Muscle layer of duodenum (tissue), 2 donors: Measurements from ENCODE around the gene KIAA1549.

Source experiments
- H3K27ac ChIP-seq: one replicate; pipeline ENCODE4 v1.7.0; 2013; ENCODE audit warnings: mild to moderate bottlenecking, low read length
- H3K27me3 ChIP-seq: one replicate; pipeline ENCODE4 v1.7.0; 2013; ENCODE audit warnings: low read depth, mild to moderate bottlenecking, control low read depth, low read length
- H3K36me3 ChIP-seq, 2 donors: one replicate each; pipeline ENCODE4 v1.7.0; 2013; ENCODE audit warnings: low read length in 2 of 2, control low read depth in 1 of 2, mild to moderate bottlenecking in 1 of 2; ENCODE audit not compliant: insufficient read depth in 2 of 2, control insufficient read depth in 1 of 2
- H3K4me1 ChIP-seq, 2 donors: one replicate each; pipeline ENCODE4 v1.7.0; 2013; ENCODE audit warnings: low read length in 2 of 2, mild to moderate bottlenecking in 2 of 2, control low read depth in 1 of 2, moderate library complexity in 1 of 2; ENCODE audit not compliant: insufficient read depth in 2 of 2, control insufficient read depth in 1 of 2
- H3K4me3 ChIP-seq, 2 donors: one replicate each; pipeline ENCODE4 v1.7.0; 2013; ENCODE audit warnings: low read length in 2 of 2, low read depth in 1 of 2, mild to moderate bottlenecking in 1 of 2
- H3K9me3 ChIP-seq, 2 donors: one replicate each; pipeline ENCODE4 v1.7.0; 2013; ENCODE audit warnings: low read length in 2 of 2, control low read depth in 1 of 2, mild to moderate bottlenecking in 1 of 2; ENCODE audit not compliant: control insufficient read depth in 1 of 2
- donor health status: healthy.

KIAA1549 gene

GRCh38 chr7:138937484-138937883 is 43.7 kb downstream of the KIAA1549 start:
- Histone ChIP-seq H3K27me3 (no peaks in the 10 kb centered on the region), H3K4me1 (peaks cover 0 to 5% of the 10 kb centered on the region in 2 donors), H3K4me3 (no peak overlapping the region), H3K36me3 (no peaks in the 10 kb centered on the region), H3K27ac (no peak overlapping the region), H3K9me3 (no peaks in the 10 kb centered on the region)

- no peak overlapping the region for H3K27ac ChIP-seq
- H3K36me3 ChIP-seq = no peaks in the 10 kb centered on the region
- no peaks in the 10 kb centered on the region for H3K9me3 ChIP-seq
- peaks cover 0 to 5% of the 10 kb centered on the region in 2 donors for H3K4me1 ChIP-seq
- H3K27me3 ChIP-seq = no peaks in the 10 kb centered on the region
- no peak overlapping the region for H3K4me3 ChIP-seq
These were observed 45.7 kb downstream of the KIAA1549 start for GRCh38 chr7:138935465-138936011.

GRCh38 chr7:138934861-138935260 is 46.3 kb downstream of the KIAA1549 start:
- H3K36me3 ChIP-seq = no peaks in the 10 kb centered on the region
- no peaks in the 10 kb centered on the region for H3K9me3 ChIP-seq
- no peaks in the 10 kb centered on the region for H3K27me3 ChIP-seq
- H3K4me1 ChIP-seq = peaks cover 0 to 5% of the 10 kb centered on the region in 2 donors
- no peak overlapping the region for H3K27ac ChIP-seq
- H3K4me3 ChIP-seq = no peak overlapping the region

GRCh38 chr7:138934367-138934766 is 46.8 kb downstream of the KIAA1549 start:
- Histone ChIP-seq H3K27me3 (no peaks in the 10 kb centered on the region), H3K36me3 (no peaks in the 10 kb centered on the region), H3K4me3 (no peak overlapping the region), H3K9me3 (no peaks in the 10 kb centered on the region), H3K27ac (no peak overlapping the region), H3K4me1 (peaks cover 0 to 5% of the 10 kb centered on the region in 2 donors)

GRCh38 chr7:138932870-138933269 is 48.3 kb downstream of the KIAA1549 start:
- no peaks in the 10 kb centered on the region for H3K9me3 ChIP-seq
- H3K27me3 ChIP-seq = no peaks in the 10 kb centered on the region
- H3K36me3 ChIP-seq = no peaks in the 10 kb centered on the region
- H3K27ac ChIP-seq = no peak overlapping the region
- no peak overlapping the region for H3K4me3 ChIP-seq
- peaks cover 0 to 5% of the 10 kb centered on the region in 2 donors for H3K4me1 ChIP-seq

- no peak overlapping the region for H3K4me3 ChIP-seq
- H3K36me3 ChIP-seq = no peaks in the 10 kb centered on the region
- no peaks in the 10 kb centered on the region for H3K27me3 ChIP-seq
- H3K27ac ChIP-seq = no peak overlapping the region
- peaks cover 0 to 5% of the 10 kb centered on the region in 2 donors for H3K4me1 ChIP-seq
- no peaks in the 10 kb centered on the region for H3K9me3 ChIP-seq
These were observed 48.8 kb downstream of the KIAA1549 start for GRCh38 chr7:138932427-138932826.

- Histone ChIP-seq H3K27me3 (no peaks in the 10 kb centered on the region), H3K4me3 (no peak overlapping the region), H3K9me3 (no peaks in the 10 kb centered on the region), H3K36me3 (no peaks in the 10 kb centered on the region), H3K4me1 (peaks cover 0 to 3% of the 10 kb centered on the region in 2 donors), H3K27ac (no peak overlapping the region)
These were observed 51.2 kb downstream of the KIAA1549 start for GRCh38 chr7:138929969-138930368.

- Histone ChIP-seq H3K27me3 (no peaks in the 10 kb centered on the region), H3K4me3 (no peak overlapping the region), H3K27ac (no peak overlapping the region), H3K9me3 (no peaks in the 10 kb centered on the region), H3K4me1 (no peaks in the 10 kb centered on the region), H3K36me3 (no peaks in the 10 kb centered on the region)
These were observed 55.0 kb downstream of the KIAA1549 start for GRCh38 chr7:138926241-138926612.

GRCh38 chr7:138924501-138925225 is 56.5 kb downstream of the KIAA1549 start:
- no peak overlapping the region for H3K27ac ChIP-seq
- no peaks in the 10 kb centered on the region for H3K4me1 ChIP-seq
- no peaks in the 10 kb centered on the region for H3K27me3 ChIP-seq
- H3K4me3 ChIP-seq = no peak overlapping the region
- no peaks in the 10 kb centered on the region for H3K9me3 ChIP-seq
- H3K36me3 ChIP-seq = no peaks in the 10 kb centered on the region

GRCh38 chr7:138921277-138921676 is 59.9 kb downstream of the KIAA1549 start:
- Histone ChIP-seq H3K9me3 (no peaks in the 10 kb centered on the region), H3K27ac (no peak overlapping the region), H3K4me1 (no peaks in the 10 kb centered on the region), H3K36me3 (no peaks in the 10 kb centered on the region), H3K4me3 (no peak overlapping the region), H3K27me3 (no peaks in the 10 kb centered on the region)

- Histone ChIP-seq H3K9me3 (no peaks in the 10 kb centered on the region), H3K4me3 (no peak overlapping the region), H3K36me3 (no peaks in the 10 kb centered on the region), H3K27me3 (no peaks in the 10 kb centered on the region), H3K27ac (no peak overlapping the region), H3K4me1 (no peaks in the 10 kb centered on the region)
These were observed 61.3 kb downstream of the KIAA1549 start for GRCh38 chr7:138919911-138920310.

GRCh38 chr7:138919216-138919615 is 62.0 kb downstream of the KIAA1549 start:
- H3K27ac ChIP-seq = no peak overlapping the region
- H3K27me3 ChIP-seq = no peaks in the 10 kb centered on the region
- no peaks in the 10 kb centered on the region for H3K4me1 ChIP-seq
- no peaks in the 10 kb centered on the region for H3K9me3 ChIP-seq
- no peak overlapping the region for H3K4me3 ChIP-seq
- H3K36me3 ChIP-seq = no peaks in the 10 kb centered on the region
